Esophagus muscularis mucosa (tissue), 4 donors: ENCODE results near the gene MACROD2. TPM values are rescaled to one million over a fixed set of nuclear protein-coding genes. Genes with fewer than 3 reads are reported as not detected.

ENCODE experiments used
- DNase-seq: peaks from one replicate; pipeline ENCODE4 v3.0.0-alpha.2; 2017; ENCODE audit errors: extremely low spot score
- H3K27ac ChIP-seq, 4 donors: fragments of 200-600 bp; sonication (generic); replicated peaks in 1 of 4; 1 replicate in 3 of 4; 2 replicates in 1 of 4; pipeline ENCODE4 v1.5.1; 2016 to 2019; ENCODE audit warnings: mild to moderate bottlenecking in 1 of 4
- H3K27me3 ChIP-seq, 4 donors: fragments of 200-600 bp; sonication (generic); one replicate each; pipeline versions ENCODE4 v1.5.1 to v1.6.0; 2016 to 2019
- H3K36me3 ChIP-seq, 4 donors: fragments of 200-600 bp; sonication (generic); one replicate each; pipeline ENCODE4 v1.5.1; 2016 to 2019
- H3K4me1 ChIP-seq, 4 donors: fragments of 200-600 bp; sonication (generic); one replicate each; pipeline ENCODE4 v1.5.1; 2016 to 2019
- H3K4me3 ChIP-seq, 4 donors: fragments of 200-600 bp; sonication (generic); 1 replicate in 2 of 4; 2 replicates in 2 of 4; pipeline ENCODE4 v1.5.1; 2016 to 2019; ENCODE audit warnings: mild to moderate bottlenecking in 4 of 4, moderate library complexity in 1 of 4
- H3K9me3 ChIP-seq, 4 donors: fragments of 200-600 bp; sonication (generic); 1 replicate in 3 of 4; 2 replicates in 1 of 4; pipeline ENCODE4 v1.5.1; 2016 to 2019
- CTCF ChIP-seq, 3 experiments: fragments of 200-600 bp in 2 of 3; fragments of 450-650 bp in 1 of 3; sonication (generic) in 2 of 3; IDR thresholded peaks; one replicate each; pipeline ENCODE4 v1.5.1; 2017 to 2019; ENCODE audit warnings: antibody characterized with exemption in 3 of 3, mild to moderate bottlenecking in 2 of 3, moderate library complexity in 1 of 3
- EP300 ChIP-seq: sonication (generic); formaldehyde crosslinking; IDR thresholded peaks from one replicate; pipeline ENCODE4 v1.6.1; 2017; ENCODE audit warnings: antibody characterized with exemption
- POLR2A ChIP-seq: fragments of 450-650 bp; IDR thresholded peaks from one replicate; pipeline ENCODE4 v1.6.1; 2017; ENCODE audit warnings: antibody characterized with exemption, moderate library complexity, mild to moderate bottlenecking, low read depth
- POLR2AphosphoS5 ChIP-seq, 2 donors: sonication (generic); formaldehyde crosslinking; IDR thresholded peaks; one replicate each; pipeline ENCODE4 v1.6.1; 2017; ENCODE audit warnings: antibody characterized with exemption in 2 of 2
- WGBS: methylation state at CpG from one replicate; pipeline ENCODE4 v1.1.5; 2018; 5-methylcytosine and 5-hydroxymethylcytosine counted together
- intact Hi-C: fragments of 100-400 bp; cut with DNase I; formaldehyde crosslinking; loops from one replicate; pipeline ENCODE4 v1.15.1; 2023
- total RNA-seq, 4 donors: library from RNA; depleted of rRNA; stranded (reverse); fragments of >200 nt; gene quantifications; one replicate each; pipeline versions ENCODE4 v1.1.0 to v1.2.1, GENCODE V29; 2016

MACROD2 gene
- total RNA-seq, 4 donors from 2014 or later = 1.4 to 3.6 (median 2.6) TPM

- Histone ChIP-seq H3K27me3 (no peaks in the 10 kb centered on the region), H3K9me3 (no peaks in the 10 kb centered on the region), H3K36me3 (no peaks in the 10 kb centered on the region), H3K4me1 (no peaks in the 10 kb centered on the region), H3K4me3 (no peak overlapping the region), H3K27ac (no peak overlapping the region)
- DNase-seq = no peak
- intact Hi-C loops = no loop called here
- 62% methylated on average over 2 of the region's 2 CpGs for WGBS
- no peak for TF ChIP-seq EP300
- no peak for TF ChIP-seq CTCF (IDR thresholded peaks at IDR 0.05)
- no peak for TF ChIP-seq POLR2A
- TF ChIP-seq POLR2AphosphoS5 (IDR thresholded peaks at IDR 0.05) = no peak
Observed at GRCh38 chr20:14142964-14143627, 147.8 kb downstream of the MACROD2 start.

- TF ChIP-seq POLR2AphosphoS5 (IDR thresholded peaks at IDR 0.05) = no peak
- no peak for TF ChIP-seq CTCF (IDR thresholded peaks at IDR 0.05)
- no peak for TF ChIP-seq POLR2A
- no peak for TF ChIP-seq EP300
- Histone ChIP-seq H3K9me3 (no peaks in the 10 kb centered on the region), H3K36me3 (no peaks in the 10 kb centered on the region), H3K4me3 (no peak overlapping the region), H3K4me1 (no peaks in the 10 kb centered on the region), H3K27ac (no peak overlapping the region), H3K27me3 (no peaks in the 10 kb centered on the region)
- 66% methylated on average over 1 of the region's 1 CpG for WGBS
- intact Hi-C loops = no loop called here
- no peak for DNase-seq
Observed at GRCh38 chr20:14148042-14148441, 152.7 kb downstream of the MACROD2 start.

GRCh38 chr20:14155361-14155760, 160.0 kb downstream of the MACROD2 start:
- Histone ChIP-seq H3K27me3 (no peaks in the 10 kb centered on the region), H3K4me3 (no peak overlapping the region), H3K36me3 (no peaks in the 10 kb centered on the region), H3K27ac (no peak overlapping the region), H3K9me3 (peaks cover 0 to 7% (median 0%) of the 10 kb centered on the region in 4 donors), H3K4me1 (no peaks in the 10 kb centered on the region)
- intact Hi-C loops = no loop called here
- DNase-seq = no peak
- no peak for TF ChIP-seq EP300
- no peak for TF ChIP-seq CTCF (IDR thresholded peaks at IDR 0.05)
- no peak for TF ChIP-seq POLR2AphosphoS5 (IDR thresholded peaks at IDR 0.05)
- no peak for TF ChIP-seq POLR2A
- WGBS = 46% methylated on average over 2 of the region's 2 CpGs

GRCh38 chr20:14178528-14178927, 183.2 kb downstream of the MACROD2 start:
- Histone ChIP-seq H3K36me3 (no peaks in the 10 kb centered on the region), H3K4me3 (no peak overlapping the region), H3K9me3 (peaks cover 0 to 19% (median 11%) of the 10 kb centered on the region in 4 donors), H3K27me3 (no peaks in the 10 kb centered on the region), H3K4me1 (no peaks in the 10 kb centered on the region), H3K27ac (no peak overlapping the region)
- intact Hi-C loops = no loop called here
- 86% methylated on average over 4 of the region's 4 CpGs for WGBS
- TF ChIP-seq POLR2AphosphoS5 (IDR thresholded peaks at IDR 0.05) (no peak), EP300 (no peak), POLR2A (no peak), CTCF (IDR thresholded peaks at IDR 0.05) (no peak)
- no peak for DNase-seq

GRCh38 chr20:14178952-14179351, 183.6 kb downstream of the MACROD2 start:
- no peak for TF ChIP-seq POLR2AphosphoS5 (IDR thresholded peaks at IDR 0.05)
- TF ChIP-seq POLR2A = no peak
- no peak for TF ChIP-seq EP300
- no peak for TF ChIP-seq CTCF (IDR thresholded peaks at IDR 0.05)
- no peak for DNase-seq
- intact Hi-C loops = no loop called here
- Histone ChIP-seq H3K9me3 (peaks cover 0 to 16% (median 11%) of the 10 kb centered on the region in 4 donors), H3K27me3 (no peaks in the 10 kb centered on the region), H3K4me3 (no peak overlapping the region), H3K36me3 (no peaks in the 10 kb centered on the region), H3K27ac (no peak overlapping the region), H3K4me1 (no peaks in the 10 kb centered on the region)
